Bronchial epithelial cell (primary cell): ENCODE measurements around the gene FGF18. TPM values are rescaled to one million over a fixed set of nuclear protein-coding genes. Genes with fewer than 3 reads are reported as not detected.

Experiments
- DNase-seq: peaks from one replicate; pipeline ENCODE4 v3.0.0-alpha.2; 2010; ENCODE audit warnings: low read depth
- FAIRE-seq: peaks from 2 replicates; lab custom pipeline; 2011; peaks lifted over from hg19 to GRCh38; lab: Jason Lieb, UNC
- H3K27me3 ChIP-seq: 2 replicates; pipeline ENCODE4 v1.5.1; 2011; ENCODE audit warnings: low read length; ENCODE audit not compliant: control insufficient read depth, insufficient read depth
- H3K36me3 ChIP-seq: 2 replicates; pipeline ENCODE4 v1.5.1; 2011; ENCODE audit warnings: low read length; ENCODE audit not compliant: control insufficient read depth, insufficient read depth
- H3K4me3 ChIP-seq: 2 replicates; pipeline ENCODE4 v1.5.1; 2011; ENCODE audit warnings: mild to moderate bottlenecking, low read depth, low read length, control low read depth
- total RNA-seq: library from RNA; depleted of rRNA; stranded (reverse); fragments of >200 nt; gene quantifications from 2 replicates; pipeline ENCODE4 v1.2.1, GENCODE V29; 2014
- TF ChIP-seq, protein P1 (sequence below): IDR thresholded peaks from 2 replicates; pipeline ENCODE4 v1.5.1; 2011; ENCODE audit warnings: mild to moderate bottlenecking, moderate library complexity, low read length, control low read depth, inconsistent platforms; ENCODE audit not compliant: insufficient read depth, severe bottlenecking

The FGF18 gene
- total RNA-seq, 1 donor from 2014 or later, result not detected

- H3K36me3 ChIP-seq, result no peaks in the 10 kb centered on the region
- FAIRE-seq (no peak), DNase-seq (no peak)
- TF ChIP-seq, protein P1, sequence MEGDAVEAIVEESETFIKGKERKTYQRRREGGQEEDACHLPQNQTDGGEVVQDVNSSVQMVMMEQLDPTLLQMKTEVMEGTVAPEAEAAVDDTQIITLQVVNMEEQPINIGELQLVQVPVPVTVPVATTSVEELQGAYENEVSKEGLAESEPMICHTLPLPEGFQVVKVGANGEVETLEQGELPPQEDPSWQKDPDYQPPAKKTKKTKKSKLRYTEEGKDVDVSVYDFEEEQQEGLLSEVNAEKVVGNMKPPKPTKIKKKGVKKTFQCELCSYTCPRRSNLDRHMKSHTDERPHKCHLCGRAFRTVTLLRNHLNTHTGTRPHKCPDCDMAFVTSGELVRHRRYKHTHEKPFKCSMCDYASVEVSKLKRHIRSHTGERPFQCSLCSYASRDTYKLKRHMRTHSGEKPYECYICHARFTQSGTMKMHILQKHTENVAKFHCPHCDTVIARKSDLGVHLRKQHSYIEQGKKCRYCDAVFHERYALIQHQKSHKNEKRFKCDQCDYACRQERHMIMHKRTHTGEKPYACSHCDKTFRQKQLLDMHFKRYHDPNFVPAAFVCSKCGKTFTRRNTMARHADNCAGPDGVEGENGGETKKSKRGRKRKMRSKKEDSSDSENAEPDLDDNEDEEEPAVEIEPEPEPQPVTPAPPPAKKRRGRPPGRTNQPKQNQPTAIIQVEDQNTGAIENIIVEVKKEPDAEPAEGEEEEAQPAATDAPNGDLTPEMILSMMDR, result no peak
- no peak overlapping the region for H3K4me3 ChIP-seq
- no peaks in the 10 kb centered on the region for H3K27me3 ChIP-seq
Measured at GRCh38 chr5:171482434-171482730, 62.9 kb downstream of the FGF18 start.

- no peak overlapping the region for H3K4me3 ChIP-seq
- no peak for FAIRE-seq
- no peaks in the 10 kb centered on the region for H3K36me3 ChIP-seq
- TF ChIP-seq, protein P1, result no peak
- DNase-seq, result no peak
- H3K27me3 ChIP-seq, result no peaks in the 10 kb centered on the region
Measured at GRCh38 chr5:171483551-171484135, 64.2 kb downstream of the FGF18 start.

DNA sequence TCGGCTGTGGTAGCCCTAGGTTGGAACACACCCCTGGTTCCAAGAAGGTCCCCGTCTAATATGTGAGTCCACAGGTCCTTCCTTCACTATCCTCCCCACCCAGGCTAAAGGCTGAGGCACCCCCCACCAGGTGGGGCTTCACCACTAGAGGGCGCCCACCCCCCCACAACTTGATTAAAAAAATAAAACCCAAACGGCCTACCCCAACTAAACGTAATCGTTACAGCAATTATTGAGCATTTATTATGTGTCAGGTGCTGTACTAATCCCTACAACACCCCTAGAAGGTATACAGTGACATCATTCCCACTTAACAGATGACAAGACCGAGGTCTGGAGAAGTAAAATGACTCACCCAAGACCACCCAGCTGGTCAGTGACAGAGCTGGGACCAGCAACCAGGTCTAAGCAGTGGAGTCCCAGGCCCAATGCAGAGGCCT, 65.0 kb downstream of the FGF18 start:
- Histone ChIP-seq H3K4me3 (no peak overlapping the region), H3K36me3 (no peaks in the 10 kb centered on the region), H3K27me3 (no peaks in the 10 kb centered on the region)
- DNase-seq, result no peak
- TF ChIP-seq, protein P1, result peak; percentile 70
- no peak for FAIRE-seq

DNA sequence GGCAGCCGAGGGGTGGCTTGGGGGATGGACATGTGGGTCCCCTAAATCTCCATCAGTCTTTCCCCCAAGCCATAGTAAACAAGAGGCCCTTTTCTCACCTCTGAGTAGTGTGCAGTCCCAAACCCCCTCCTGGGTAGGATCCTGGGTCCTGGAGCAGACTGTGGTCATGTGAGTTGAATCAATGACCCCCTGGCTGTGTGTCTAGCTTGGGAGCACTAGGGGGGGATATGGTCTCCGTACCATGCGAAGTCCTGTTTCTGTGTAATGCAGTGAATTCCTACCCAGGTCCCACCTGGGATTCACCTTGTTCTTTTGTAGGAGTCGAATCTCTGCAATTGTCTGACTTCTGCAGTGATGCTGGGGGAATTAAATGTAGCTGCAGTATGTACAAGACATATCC, 66.2 kb downstream of the FGF18 start:
- TF ChIP-seq, protein P1, result no peak
- FAIRE-seq (no peak), DNase-seq (no peak)
- Histone ChIP-seq H3K4me3 (no peak overlapping the region), H3K36me3 (no peaks in the 10 kb centered on the region), H3K27me3 (no peaks in the 10 kb centered on the region)

GRCh38 chr5:171486613-171487012, 67.2 kb downstream of the FGF18 start:
- H3K36me3 ChIP-seq, result no peaks in the 10 kb centered on the region
- DNase-seq, result no peak
- no peak for FAIRE-seq
- no peak overlapping the region for H3K4me3 ChIP-seq
- no peaks in the 10 kb centered on the region for H3K27me3 ChIP-seq
- TF ChIP-seq, protein P1, result no peak

DNA sequence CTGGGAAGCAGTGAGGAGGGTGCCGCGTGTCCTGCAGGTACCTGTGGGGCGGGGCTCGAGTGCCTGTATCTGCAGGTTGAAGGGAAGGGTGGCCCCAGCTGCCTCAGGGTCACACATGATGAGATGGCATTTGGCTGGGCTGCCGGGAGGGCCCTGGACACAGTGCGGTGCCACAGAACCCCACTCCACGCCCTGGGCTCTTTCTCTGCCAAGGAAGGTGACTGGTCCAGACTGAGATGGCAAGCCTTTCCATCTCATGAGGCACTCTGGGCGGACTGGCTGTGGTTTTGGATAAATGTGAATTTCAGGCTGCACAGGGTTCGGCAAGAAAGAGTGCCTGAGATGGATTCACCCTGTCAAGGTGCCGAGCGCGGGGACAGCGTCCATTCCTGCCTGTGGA, 69.4 kb downstream of the FGF18 start:
- Histone ChIP-seq H3K36me3 (no peaks in the 10 kb centered on the region), H3K27me3 (no peaks in the 10 kb centered on the region), H3K4me3 (no peak overlapping the region)
- FAIRE-seq (no peak), DNase-seq (no peak)
- TF ChIP-seq, protein P1, result no peak
